Large intestine (tissue), 3 donors: ENCODE data around the gene ANKRD37. TPM values are rescaled to one million over a fixed set of nuclear protein-coding genes. Genes with fewer than 3 reads are reported as not detected.
A peak's percentile ranks its signal among the peaks of the same experiment; 100 is the strongest.

Source experiments
- DNase-seq, 2 donors: peaks; one replicate each; pipeline versions ENCODE4 v3.0.0 to v3.0.0-alpha.2; 2013
- H3K27ac ChIP-seq: one replicate; pipeline ENCODE4 v1.5.1; 2013; ENCODE audit warnings: low read length
- H3K27me3 ChIP-seq: 2 replicates; pipeline ENCODE4 v1.6.1; 2013; ENCODE audit warnings: low read length; ENCODE audit not compliant: control insufficient read depth, insufficient read depth
- H3K36me3 ChIP-seq: 2 replicates; pipeline ENCODE4 v1.6.1; 2013; ENCODE audit warnings: low read length; ENCODE audit not compliant: control insufficient read depth, insufficient read depth
- H3K4me1 ChIP-seq: one replicate; pipeline ENCODE4 v1.6.1; 2013; ENCODE audit warnings: low read length; ENCODE audit not compliant: control insufficient read depth, insufficient read depth
- H3K4me3 ChIP-seq: one replicate; pipeline ENCODE4 v1.5.1; 2013; ENCODE audit warnings: low read length
- H3K9me3 ChIP-seq: one replicate; pipeline ENCODE4 v1.6.1; 2013; ENCODE audit warnings: mild to moderate bottlenecking, low read depth, low read length, moderate library complexity; ENCODE audit not compliant: control insufficient read depth
- WGBS: methylation state at CpG from one replicate; pipeline ENCODE4 v1.1.5; 2013; ENCODE audit warnings: low lambda C conversion rate; ENCODE audit not compliant: insufficient coverage; 5-methylcytosine and 5-hydroxymethylcytosine counted together
- polyA plus RNA-seq: library from polyadenylated mRNA; unstranded; fragments of 120-200 nt; gene quantifications from one replicate; pipeline ENCODE4 v1.2.1, GENCODE V29; 2013

ANKRD37 gene
- polyA plus RNA-seq, 1 donor, result 9.1 TPM

DNA sequence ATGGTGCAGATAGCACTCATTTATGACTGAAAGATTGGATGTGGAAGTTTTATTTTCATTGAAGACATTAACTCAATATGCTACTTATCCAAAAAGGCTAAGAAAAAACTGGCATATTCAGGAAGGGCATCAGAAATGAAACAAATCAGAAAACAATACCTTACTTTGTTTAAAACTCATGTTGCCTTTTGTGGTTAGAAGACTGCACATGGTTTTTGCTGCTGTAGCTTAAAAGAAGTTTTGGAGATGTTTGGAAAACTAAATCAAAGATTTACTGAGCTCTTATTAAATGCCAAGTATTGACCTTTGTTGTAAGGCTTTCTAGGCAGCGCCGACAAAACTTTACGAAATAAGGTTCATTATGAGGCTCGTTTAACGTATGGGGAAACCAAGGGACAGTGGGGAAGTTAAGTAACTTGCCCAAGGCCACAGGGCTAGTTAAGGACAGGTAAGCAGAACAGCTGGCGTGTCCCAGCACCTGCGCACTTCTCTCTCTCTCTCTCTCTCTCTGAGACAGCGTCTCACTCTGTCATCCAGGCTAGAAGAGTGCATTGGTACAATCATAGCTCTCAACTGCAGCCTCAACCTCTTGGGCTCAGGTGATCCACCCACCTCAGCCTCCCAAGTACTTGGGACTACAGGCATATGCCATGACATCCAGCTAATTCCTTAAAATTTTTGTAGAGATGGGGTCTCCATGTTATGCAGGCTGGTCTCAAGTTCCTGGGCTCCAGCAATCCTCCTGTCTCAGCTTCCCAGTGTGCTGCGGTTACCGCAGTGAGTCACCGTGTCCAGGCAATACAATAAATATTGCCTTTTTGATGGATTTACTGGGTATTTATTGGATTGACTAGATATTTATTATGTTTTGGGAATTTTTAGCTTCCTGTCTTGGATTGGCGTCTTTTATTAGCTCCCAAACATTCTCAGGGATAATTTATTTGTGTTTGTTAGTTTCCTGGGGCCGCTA lies 17.0 kb upstream of the ANKRD37 start:
- H3K4me1 ChIP-seq, result no peaks in the 10 kb centered on the region
- no peaks in the 10 kb centered on the region for H3K36me3 ChIP-seq
- no peak overlapping the region for H3K27ac ChIP-seq
- WGBS, result 97% methylated on average over 4 of the region's 13 CpGs
- no peaks in the 10 kb centered on the region for H3K27me3 ChIP-seq
- no peak overlapping the region for H3K4me3 ChIP-seq
- no peak for DNase-seq
- no peaks in the 10 kb centered on the region for H3K9me3 ChIP-seq

DNA sequence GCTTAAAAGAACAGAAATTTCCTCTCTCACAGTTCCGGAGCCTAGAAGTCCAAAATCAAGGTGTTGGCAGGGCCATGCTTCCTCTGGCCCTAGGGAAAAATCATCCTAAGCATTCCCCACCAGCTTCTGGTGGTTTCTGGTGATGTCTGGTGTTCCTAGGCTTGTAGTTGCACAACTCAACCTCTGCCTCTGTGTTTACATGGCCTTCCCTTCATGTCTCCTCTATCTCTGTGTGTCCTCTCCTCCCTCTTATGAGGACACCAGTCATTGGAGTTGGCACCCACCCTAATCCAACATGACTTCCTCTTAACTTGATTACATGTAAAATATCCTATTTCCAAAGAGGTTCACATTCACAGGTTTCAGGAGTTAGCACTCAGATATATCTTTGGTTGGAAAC lies 16.3 kb upstream of the ANKRD37 start:
- no CpG with 5 or more reads among the region's 1 CpG for WGBS
- no peak overlapping the region for H3K27ac ChIP-seq

DNA sequence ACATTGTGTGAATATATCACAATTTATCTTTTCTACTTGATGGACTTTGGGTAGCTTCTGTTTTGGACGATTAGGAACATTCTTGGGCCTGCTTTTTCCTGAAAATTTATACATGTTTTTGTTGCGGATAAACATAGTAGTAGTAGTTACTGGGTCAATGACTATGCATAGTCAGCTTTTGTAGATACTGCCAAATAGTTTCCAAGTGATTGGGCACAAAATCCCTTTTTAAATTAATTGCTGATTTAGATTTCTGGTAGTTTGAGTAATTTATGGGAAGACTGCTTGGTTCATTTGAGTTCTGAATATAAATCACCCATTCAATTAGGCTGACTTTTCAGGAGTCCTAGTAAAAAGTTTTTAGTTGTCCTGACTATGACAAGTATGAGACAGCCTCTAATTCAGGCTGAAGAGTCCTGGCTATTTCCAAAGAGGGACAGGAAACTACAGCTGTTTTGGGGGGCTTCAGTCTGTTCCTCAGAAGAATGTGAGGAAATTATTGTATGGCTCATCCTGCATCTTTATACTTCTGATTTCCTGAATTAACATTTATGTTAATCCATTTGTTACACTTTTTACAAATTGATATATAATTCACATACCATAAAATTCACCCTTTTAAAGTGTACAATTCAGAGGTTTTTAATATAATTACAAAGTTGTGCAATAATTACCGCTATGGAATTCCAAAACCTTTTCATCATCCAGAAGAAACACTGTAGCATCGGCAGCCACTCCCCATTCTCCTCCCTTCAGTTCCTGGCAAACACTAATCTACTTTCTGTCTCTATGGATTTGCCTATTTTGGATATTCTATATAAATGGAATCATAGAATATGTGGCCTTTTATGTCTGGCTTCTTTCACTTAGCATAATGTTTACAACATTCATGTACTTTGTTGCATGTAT lies 15.1 kb upstream of the ANKRD37 start:
- no peak for DNase-seq
- Histone ChIP-seq H3K4me1 (no peaks in the 10 kb centered on the region), H3K27ac (no peak overlapping the region), H3K27me3 (no peaks in the 10 kb centered on the region), H3K36me3 (no peaks in the 10 kb centered on the region), H3K9me3 (no peaks in the 10 kb centered on the region), H3K4me3 (no peak overlapping the region)
- WGBS, result no CpG with 5 or more reads among the region's 4 CpGs

More for the DNA sequence above, 16.3 kb upstream of the ANKRD37 start:
- Histone ChIP-seq H3K4me3 (no peak overlapping the region), H3K9me3 (no peaks in the 10 kb centered on the region), H3K27me3 (no peaks in the 10 kb centered on the region), H3K4me1 (no peaks in the 10 kb centered on the region), H3K36me3 (no peaks in the 10 kb centered on the region)
- no peak for DNase-seq

DNA sequence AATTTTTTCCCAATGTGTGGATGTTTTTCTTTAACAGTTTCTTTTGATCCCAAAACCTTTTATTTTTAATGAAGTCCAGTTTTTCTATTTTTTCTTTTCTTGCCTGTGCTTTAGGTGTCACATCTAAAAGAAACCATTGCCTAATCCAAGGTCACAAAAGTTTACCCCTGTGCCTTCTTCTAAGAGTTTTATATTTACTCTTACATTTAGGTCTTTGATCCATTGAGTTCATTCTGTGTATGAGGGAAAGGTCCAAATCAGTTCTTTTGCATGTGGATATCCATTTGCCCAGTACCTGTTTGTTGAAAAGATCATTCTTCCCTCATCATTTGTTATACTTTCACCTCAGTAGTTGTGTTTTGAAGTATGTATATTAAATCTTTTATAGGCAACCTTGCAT lies 13.9 kb upstream of the ANKRD37 start:
- no peak overlapping the region for H3K27ac ChIP-seq
- no peaks in the 10 kb centered on the region for H3K4me1 ChIP-seq
- no peaks in the 10 kb centered on the region for H3K9me3 ChIP-seq
- no peaks in the 10 kb centered on the region for H3K36me3 ChIP-seq
- no peak for DNase-seq
- H3K4me3 ChIP-seq, result no peak overlapping the region
- no peaks in the 10 kb centered on the region for H3K27me3 ChIP-seq

DNA sequence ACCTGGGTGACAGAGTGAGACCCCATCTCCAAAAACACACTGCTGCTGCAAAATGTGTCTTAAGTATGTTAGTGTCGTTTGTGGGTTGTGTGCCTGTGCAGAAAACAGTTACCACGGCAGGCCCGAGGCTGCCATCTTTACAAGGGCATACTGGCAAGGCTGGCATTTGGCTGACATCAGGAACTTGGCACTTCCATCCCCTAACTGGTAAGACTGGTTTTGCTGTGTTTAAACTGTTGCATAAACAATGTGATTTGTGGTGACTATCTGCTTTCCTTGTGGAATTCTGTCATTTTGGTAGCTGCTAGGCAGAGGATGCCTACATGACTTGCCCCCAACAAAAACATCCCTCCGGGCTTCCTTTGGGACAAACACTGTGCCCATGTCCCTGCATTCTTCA lies 13.2 kb upstream of the ANKRD37 start:
- no peak overlapping the region for H3K4me3 ChIP-seq
- H3K27ac ChIP-seq, result no peak overlapping the region
- WGBS, result no CpG with 5 or more reads among the region's 4 CpGs
- H3K36me3 ChIP-seq, result no peaks in the 10 kb centered on the region
- no peaks in the 10 kb centered on the region for H3K9me3 ChIP-seq
- no peaks in the 10 kb centered on the region for H3K4me1 ChIP-seq
- no peaks in the 10 kb centered on the region for H3K27me3 ChIP-seq
- no peak for DNase-seq

DNA sequence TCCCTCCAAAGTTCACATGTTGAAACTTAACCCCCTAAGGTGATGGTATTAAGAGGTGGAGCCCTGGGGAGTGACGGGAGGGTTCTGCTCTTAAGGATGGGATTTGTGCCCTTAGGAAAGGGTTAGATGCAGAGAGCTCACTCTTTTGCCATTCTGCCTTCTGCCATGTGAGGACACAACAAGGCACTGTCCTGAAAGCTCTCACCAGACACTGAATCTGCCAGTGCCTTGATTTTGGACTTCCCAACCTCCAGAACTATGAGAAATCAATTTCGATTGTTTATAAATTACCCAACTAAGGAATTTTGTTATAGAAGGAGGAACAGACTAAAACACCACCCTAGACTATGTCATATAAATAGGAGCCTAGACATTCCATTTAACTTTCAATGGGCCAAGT lies 12.6 kb upstream of the ANKRD37 start:
- Histone ChIP-seq H3K9me3 (no peaks in the 10 kb centered on the region), H3K4me1 (no peaks in the 10 kb centered on the region), H3K27me3 (no peaks in the 10 kb centered on the region), H3K36me3 (no peaks in the 10 kb centered on the region), H3K27ac (no peak overlapping the region), H3K4me3 (no peak overlapping the region)
- no CpG with 5 or more reads among the region's 2 CpGs for WGBS
- no peak for DNase-seq

DNA sequence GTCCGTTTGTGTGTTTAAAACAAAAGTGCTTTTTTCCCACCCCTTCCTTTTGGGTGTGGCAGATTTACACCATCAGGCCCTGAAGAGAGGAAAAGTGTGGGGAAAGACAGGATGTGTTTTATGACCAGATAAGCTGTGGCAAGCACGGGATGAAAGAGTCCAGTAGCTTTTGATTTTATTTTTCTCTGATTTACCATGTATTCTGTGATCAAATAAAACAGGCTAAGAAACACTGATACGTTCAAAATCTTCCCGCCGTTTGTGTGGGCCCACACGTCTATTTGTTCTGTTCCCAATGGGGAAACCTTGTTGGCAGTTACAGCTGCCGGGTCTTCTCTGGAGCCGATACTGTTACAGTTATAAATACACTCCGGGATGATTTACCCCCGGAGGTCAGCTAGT lies 11.7 kb upstream of the ANKRD37 start:
- Histone ChIP-seq H3K4me1 (no peaks in the 10 kb centered on the region), H3K36me3 (no peaks in the 10 kb centered on the region), H3K27me3 (no peaks in the 10 kb centered on the region), H3K9me3 (no peaks in the 10 kb centered on the region), H3K4me3 (no peak overlapping the region), H3K27ac (no peak overlapping the region)
- peak in 1 of 2 donors; percentile 25 for DNase-seq
- 17% methylated on average over 2 of the region's 10 CpGs for WGBS

DNA sequence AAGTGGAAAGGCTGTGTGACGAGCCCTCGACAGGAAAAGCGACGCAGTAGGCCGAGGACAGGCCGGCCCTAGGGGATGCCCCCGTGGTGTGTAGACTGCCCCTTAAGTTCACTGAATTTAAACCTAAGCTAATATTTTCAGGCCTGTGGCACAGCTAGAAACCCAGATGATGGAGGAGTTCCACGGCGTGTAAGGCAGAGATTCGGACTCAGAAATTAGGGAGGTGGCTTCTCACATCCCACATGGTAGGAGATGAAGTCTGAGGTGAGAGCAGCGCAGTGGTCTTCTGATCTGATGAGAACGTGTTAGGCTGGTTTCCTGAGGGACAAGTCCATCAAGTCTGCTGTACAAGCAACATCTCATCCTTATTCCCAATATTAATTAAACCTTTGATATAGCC lies 8.7 kb upstream of the ANKRD37 start:
- no peak overlapping the region for H3K27ac ChIP-seq
- WGBS, result 96% methylated on average over 3 of the region's 12 CpGs
- H3K4me1 ChIP-seq, result no peaks in the 10 kb centered on the region
- no peak overlapping the region for H3K4me3 ChIP-seq
- H3K27me3 ChIP-seq, result no peaks in the 10 kb centered on the region
- no peaks in the 10 kb centered on the region for H3K36me3 ChIP-seq
- no peak for DNase-seq
- H3K9me3 ChIP-seq, result no peaks in the 10 kb centered on the region

DNA sequence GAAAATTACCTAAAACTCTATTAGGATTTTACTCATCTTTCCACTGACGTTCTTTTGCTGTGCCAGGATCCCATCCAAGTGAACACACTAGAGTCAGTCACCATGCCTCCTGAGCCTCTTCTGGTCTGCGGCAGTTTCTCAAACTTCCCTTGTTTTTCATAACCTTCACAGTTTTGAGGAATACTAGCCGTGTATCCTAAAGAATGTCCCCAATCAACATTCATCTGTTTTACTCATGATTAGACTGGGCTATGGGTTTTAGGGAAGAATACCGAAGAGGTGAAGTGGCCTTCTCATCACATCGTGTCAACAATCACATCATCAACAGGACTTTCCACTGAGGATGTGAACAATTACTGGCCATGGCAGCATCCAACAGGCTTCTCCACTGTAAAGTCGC lies 5.7 kb upstream of the ANKRD37 start:
- DNase-seq, result no peak
- no peak overlapping the region for H3K4me3 ChIP-seq
- 100% methylated on average over 1 of the region's 6 CpGs for WGBS
- no peaks in the 10 kb centered on the region for H3K36me3 ChIP-seq
- no peaks in the 10 kb centered on the region for H3K27me3 ChIP-seq
- H3K27ac ChIP-seq, result no peak overlapping the region
- no peaks in the 10 kb centered on the region for H3K9me3 ChIP-seq
- no peaks in the 10 kb centered on the region for H3K4me1 ChIP-seq

DNA sequence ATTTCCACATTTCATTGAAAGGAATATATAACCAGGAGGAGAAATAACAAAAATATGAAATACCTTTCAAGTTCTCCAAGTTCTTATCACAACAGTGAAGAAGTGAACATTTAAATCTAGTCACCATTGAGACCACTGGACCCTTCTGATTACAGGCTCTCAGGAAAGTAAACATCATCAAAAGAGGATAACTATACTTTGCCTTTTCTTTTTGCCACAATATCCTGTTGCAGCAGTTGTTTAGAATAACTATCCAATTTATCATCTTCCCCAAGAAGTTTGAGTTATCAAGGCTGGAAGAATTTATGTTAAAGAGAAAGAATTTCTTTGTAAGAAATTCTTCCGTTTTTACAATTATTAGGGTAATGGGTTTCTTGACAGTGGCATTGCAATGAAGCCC lies 4.5 kb upstream of the ANKRD37 start:
- Histone ChIP-seq H3K36me3 (no peaks in the 10 kb centered on the region), H3K27ac (no peak overlapping the region), H3K4me1 (no peaks in the 10 kb centered on the region), H3K9me3 (no peaks in the 10 kb centered on the region), H3K4me3 (no peak overlapping the region), H3K27me3 (no peaks in the 10 kb centered on the region)
- 100% methylated on average over 1 of the region's 1 CpG for WGBS
- no peak for DNase-seq
